CD4-positive, alpha-beta T cell (primary cell): ENCODE measurements around the gene MLLT6. TPM values are rescaled to one million over a fixed set of nuclear protein-coding genes. Genes with fewer than 3 reads are reported as not detected.

Source experiments
- ATAC-seq: fragments of 200-7000 bp; cut with Tn5 transposase; one replicate; pipeline ENCODE4 v1.10.0; 2022; ENCODE audit warnings: mild to moderate bottlenecking; ENCODE audit not compliant: poor library complexity
- CTCF ChIA-PET: fragments of 350-600 bp; sonication (Branson Sonifier 250); formaldehyde crosslinking; loops from one replicate; lab custom pipeline; 2021; ENCODE audit warnings: antibody characterized with exemption, inconsistent platforms; lab: Charles Lee
- POLR2A ChIA-PET: fragments of 350-600 bp; sonication (Branson Sonifier 250); formaldehyde crosslinking; loops from one replicate; lab custom pipeline; 2021; ENCODE audit warnings: antibody characterized with exemption, inconsistent platforms; lab: Charles Lee
- DNase-seq, 14 experiments: peaks; one replicate each; pipeline ENCODE4 v3.0.0-alpha.2; 2013 to 2020; ENCODE audit warnings: mixed read lengths in 2 of 14
- H3K27ac ChIP-seq, 2 donors: one replicate each; pipeline versions ENCODE4 v1.5.1 to v1.7.0; 2013; ENCODE audit warnings: low read length in 2 of 2, low read depth in 1 of 2, mild to moderate bottlenecking in 1 of 2
- H3K27me3 ChIP-seq, 2 experiments: 1 replicate in 1 of 2; 2 replicates in 1 of 2; pipeline versions ENCODE4 v1.6.1 to v1.7.0; 2013; ENCODE audit warnings: low read length in 2 of 2, control low read depth in 1 of 2, mild to moderate bottlenecking in 1 of 2, moderate library complexity in 1 of 2; ENCODE audit not compliant: insufficient read depth in 2 of 2, control insufficient read depth in 1 of 2
- H3K36me3 ChIP-seq: one replicate; pipeline ENCODE4 v1.6.1; 2013; ENCODE audit warnings: low read length, control low read depth; ENCODE audit not compliant: insufficient read depth
- H3K4me1 ChIP-seq: one replicate; pipeline ENCODE4 v1.6.1; 2013; ENCODE audit warnings: low read length, control low read depth; ENCODE audit not compliant: insufficient read depth
- H3K4me3 ChIP-seq: one replicate; pipeline ENCODE4 v1.5.1; 2013; ENCODE audit warnings: mild to moderate bottlenecking, low read length, moderate library complexity
- H3K9me3 ChIP-seq, 2 experiments: 1 replicate in 1 of 2; 2 replicates in 1 of 2; pipeline versions ENCODE4 v1.6.1 to v1.7.0; 2013; ENCODE audit warnings: low read length in 2 of 2, mild to moderate bottlenecking in 2 of 2, control low read depth in 1 of 2, moderate library complexity in 1 of 2; ENCODE audit not compliant: control insufficient read depth in 1 of 2, insufficient read depth in 1 of 2
- H3K27ac Mint-ChIP-seq: one replicate; pipeline ENCODE4 v1.8.0; 2020; ENCODE audit warnings: mixed read lengths
- H3K27me3 Mint-ChIP-seq: one replicate; pipeline ENCODE4 v1.8.0; 2021; ENCODE audit warnings: mixed read lengths
- H3K36me3 Mint-ChIP-seq: one replicate; pipeline ENCODE4 v1.8.0; 2021; ENCODE audit warnings: low read depth, mixed read lengths
- H3K4me1 Mint-ChIP-seq: one replicate; pipeline ENCODE4 v1.8.0; 2021; ENCODE audit warnings: low read depth, mixed read lengths
- H3K4me3 Mint-ChIP-seq: one replicate; pipeline ENCODE4 v1.8.0; 2020; ENCODE audit warnings: mild to moderate bottlenecking, mixed read lengths
- H3K9me3 Mint-ChIP-seq: one replicate; pipeline ENCODE4 v1.8.0; 2020; ENCODE audit warnings: mixed read lengths
- intact Hi-C, 2 experiments: fragments of 100-400 bp; cut with DNase I in 1 of 2; cut with micrococcal nuclease in 1 of 2; formaldehyde crosslinking; loops; one replicate each; pipeline versions ENCODE4 v1.15.1 to v1.9.0; 2023 to 2025; cut with DNase I, micrococcal nuclease
- total RNA-seq, 174 experiments: library from RNA in 2 of 174; stranded (reverse) in 2 of 174; gene quantifications; one replicate each; pipeline ENCODE4 v1.2.3 and lab custom pipeline; 2021 to 2026
- TF ChIP-seq, protein P1 (sequence below): fragments of 200-600 bp; IDR thresholded peaks from one replicate; pipeline ENCODE4 v1.8.0; 2022; ENCODE audit warnings: antibody characterized with exemption, mild to moderate bottlenecking

MLLT6 gene
- total RNA-seq, 2 experiments from 2014 or later: 321 to 324 TPM

DNA sequence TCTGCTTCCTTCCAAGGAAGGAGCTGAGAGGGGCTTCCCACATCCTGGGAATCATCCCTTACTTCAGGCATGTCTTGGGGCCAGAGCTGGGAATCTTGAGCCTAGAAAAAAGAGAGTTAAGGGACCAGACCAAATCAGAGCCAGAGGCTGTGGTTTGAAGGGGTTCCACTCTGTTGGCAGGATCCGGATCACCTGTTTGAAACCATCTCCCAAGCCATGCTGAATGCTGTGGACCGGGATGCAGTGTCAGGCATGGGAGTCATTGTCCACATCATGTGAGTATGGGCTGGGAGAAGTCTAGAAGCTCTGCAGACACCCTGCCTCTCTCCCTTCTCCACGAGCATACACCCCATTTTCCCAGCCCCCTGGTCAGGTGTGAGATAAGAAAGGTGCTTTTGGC, 57.2 kb downstream of the MLLT6 start:
- ATAC-seq: no peak
- TF ChIP-seq, protein P1, sequence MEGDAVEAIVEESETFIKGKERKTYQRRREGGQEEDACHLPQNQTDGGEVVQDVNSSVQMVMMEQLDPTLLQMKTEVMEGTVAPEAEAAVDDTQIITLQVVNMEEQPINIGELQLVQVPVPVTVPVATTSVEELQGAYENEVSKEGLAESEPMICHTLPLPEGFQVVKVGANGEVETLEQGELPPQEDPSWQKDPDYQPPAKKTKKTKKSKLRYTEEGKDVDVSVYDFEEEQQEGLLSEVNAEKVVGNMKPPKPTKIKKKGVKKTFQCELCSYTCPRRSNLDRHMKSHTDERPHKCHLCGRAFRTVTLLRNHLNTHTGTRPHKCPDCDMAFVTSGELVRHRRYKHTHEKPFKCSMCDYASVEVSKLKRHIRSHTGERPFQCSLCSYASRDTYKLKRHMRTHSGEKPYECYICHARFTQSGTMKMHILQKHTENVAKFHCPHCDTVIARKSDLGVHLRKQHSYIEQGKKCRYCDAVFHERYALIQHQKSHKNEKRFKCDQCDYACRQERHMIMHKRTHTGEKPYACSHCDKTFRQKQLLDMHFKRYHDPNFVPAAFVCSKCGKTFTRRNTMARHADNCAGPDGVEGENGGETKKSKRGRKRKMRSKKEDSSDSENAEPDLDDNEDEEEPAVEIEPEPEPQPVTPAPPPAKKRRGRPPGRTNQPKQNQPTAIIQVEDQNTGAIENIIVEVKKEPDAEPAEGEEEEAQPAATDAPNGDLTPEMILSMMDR: no peak
- Histone ChIP-seq H3K36me3 (peaks cover 84% of the 10 kb centered on the region), H3K27me3 (no peaks in the 10 kb centered on the region), H3K27ac (no peak overlapping the region), H3K4me1 (peaks cover 11% of the 10 kb centered on the region), H3K4me3 (no peak overlapping the region), H3K9me3 (no peaks in the 10 kb centered on the region)
- intact Hi-C loops: no loop called here
- no peak overlapping the region for H3K4me3 Mint-ChIP-seq
- CTCF ChIA-PET: interaction anchor here (0.8 to 0.9 kb wide), 2 partner anchors 37 to 92 kb away, joined by 3 read pairs; partner anchors contain the start of gene RPL23
- peaks cover 4% of the 10 kb centered on the region for H3K4me1 Mint-ChIP-seq
- H3K27me3 Mint-ChIP-seq: no peaks in the 10 kb centered on the region
- H3K27ac Mint-ChIP-seq: no peak overlapping the region
- POLR2A ChIA-PET: interaction anchor here (0.8 kb wide), 1 partner anchor 10 kb away, joined by 3 read pairs; the partner anchor contains the start of gene PSMB3
- H3K36me3 Mint-ChIP-seq: peaks cover 82% of the 10 kb centered on the region
- no peaks in the 10 kb centered on the region for H3K9me3 Mint-ChIP-seq
- no peak for DNase-seq

GRCh38 chr17:38766341-38766740, 61.3 kb downstream of the MLLT6 start:
- Mint-ChIP-seq H3K4me3 (no peak overlapping the region), H3K27ac (no peak overlapping the region), H3K36me3 (peaks cover 96% of the 10 kb centered on the region), H3K4me1 (peaks cover 2% of the 10 kb centered on the region), H3K9me3 (no peaks in the 10 kb centered on the region), H3K27me3 (no peaks in the 10 kb centered on the region)
- Histone ChIP-seq H3K36me3 (peaks cover 89% of the 10 kb centered on the region), H3K4me3 (no peak overlapping the region), H3K9me3 (no peaks in the 10 kb centered on the region), H3K27ac (no peak overlapping the region), H3K4me1 (peaks cover 4% of the 10 kb centered on the region), H3K27me3 (no peaks in the 10 kb centered on the region)
- TF ChIP-seq, protein P1: no peak
- DNase-seq: no peak
- intact Hi-C loops: no loop called here
- ChIA-PET POLR2A (no interaction called here), CTCF (no interaction called here)
- no peak for ATAC-seq

DNA sequence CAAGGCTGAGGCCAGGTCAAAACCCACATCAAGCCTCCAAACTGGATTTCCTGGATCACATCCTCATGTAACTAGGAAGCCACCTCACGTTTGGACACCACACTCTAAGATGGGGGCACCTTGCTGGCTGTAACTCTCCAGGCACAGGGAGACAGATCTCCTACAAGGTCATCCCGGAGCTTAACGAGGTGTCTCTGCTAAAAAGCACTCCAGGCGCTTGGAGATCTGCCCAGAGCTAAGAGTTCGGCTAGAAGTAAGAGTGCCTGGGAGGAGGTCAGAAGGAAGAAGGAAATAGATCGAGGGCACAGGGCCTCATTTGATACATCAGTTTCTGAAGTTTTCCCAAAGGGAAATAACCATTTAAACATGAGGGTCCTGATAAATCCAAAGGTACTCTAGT, 63.3 kb downstream of the MLLT6 start:
- no peaks in the 10 kb centered on the region for H3K27me3 Mint-ChIP-seq
- DNase-seq (no peak), ATAC-seq (no peak)
- H3K9me3 ChIP-seq: no peaks in the 10 kb centered on the region
- H3K36me3 ChIP-seq: peaks cover 90% of the 10 kb centered on the region
- POLR2A ChIA-PET: interaction anchor here (0.6 to 1.0 kb wide), 2 partner anchors 12 to 14 kb away, joined by 3 read pairs; no protein-coding TSS in a partner anchor
- no peak overlapping the region for H3K27ac Mint-ChIP-seq
- no peaks in the 10 kb centered on the region for H3K4me1 ChIP-seq
- TF ChIP-seq, protein P1: no peak
- H3K4me3 Mint-ChIP-seq: no peak overlapping the region
- intact Hi-C loops: no loop called here
- H3K27me3 ChIP-seq: no peaks in the 10 kb centered on the region
- H3K9me3 Mint-ChIP-seq: no peaks in the 10 kb centered on the region
- no peaks in the 10 kb centered on the region for H3K4me1 Mint-ChIP-seq
- CTCF ChIA-PET: no interaction called here
- H3K4me3 ChIP-seq: no peak overlapping the region
- peaks cover 95% of the 10 kb centered on the region for H3K36me3 Mint-ChIP-seq
- no peak overlapping the region for H3K27ac ChIP-seq
